AG04449 (cell line): ENCODE measurements around the gene MARCHF4.

Experiments used
- CTCF ChIA-PET: fragments of 350-600 bp; formaldehyde crosslinking; extraction: SDS; loops from one replicate; lab custom pipeline; 2021; ENCODE audit warnings: antibody characterized with exemption; lab: Yijun Ruan, JAX
- POLR2A ChIA-PET: fragments of 400-600, 350-600 bp; formaldehyde crosslinking; extraction: SDS; loops from one replicate; lab custom pipeline; 2020; ENCODE audit warnings: antibody characterized with exemption, inconsistent platforms; lab: Yijun Ruan, JAX
- DNase-seq: peaks from one replicate; pipeline ENCODE4 v3.0.0-alpha.2; 2010; ENCODE audit warnings: low read depth, low spot score
- H3K4me3 ChIP-seq: 2 replicates; pipeline ENCODE4 v1.5.1; 2011; ENCODE audit warnings: low read depth, mild to moderate bottlenecking, control low read depth, low read length
- TF ChIP-seq, protein P1 (sequence below): IDR thresholded peaks from one replicate; pipeline ENCODE4 v1.5.1; 2011; ENCODE audit warnings: mild to moderate bottlenecking, moderate library complexity, low read length, control low read depth, inconsistent platforms; ENCODE audit not compliant: insufficient read depth; ENCODE audit errors: missing control alignments

Gene MARCHF4

DNA sequence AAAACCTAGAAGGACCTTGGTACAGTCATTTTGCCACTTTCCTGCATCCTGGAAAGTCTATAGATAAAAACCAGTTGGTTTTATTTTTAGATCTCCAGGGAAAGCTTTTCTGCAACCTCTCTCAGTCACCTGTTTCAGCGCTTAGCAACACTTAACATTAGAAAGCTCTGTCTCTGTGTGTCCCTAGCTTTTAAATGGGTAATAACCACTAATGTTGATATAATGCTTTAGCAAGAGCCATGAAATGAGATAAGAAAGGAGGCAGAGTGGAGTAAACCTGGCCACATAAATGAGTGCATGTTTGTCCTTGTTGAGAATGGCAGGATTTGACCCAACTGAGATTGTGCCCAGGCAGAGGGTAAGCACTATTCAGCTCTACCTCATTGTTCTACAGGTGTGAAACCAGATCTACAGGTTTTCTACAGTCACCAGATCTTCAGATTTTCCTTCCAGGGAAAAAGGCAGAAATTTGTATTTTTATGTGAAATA is 44.8 kb downstream of the MARCHF4 start:
- ChIA-PET CTCF (interaction anchor here (0.7 to 2.9 kb wide), 6 partner anchors 12 to 154 kb away, joined by 3 to 12 read pairs (median 3); no protein-coding TSS in a partner anchor), POLR2A (no interaction called here)
- no peak overlapping the region for H3K4me3 ChIP-seq
- no peak for DNase-seq
- TF ChIP-seq, protein P1, sequence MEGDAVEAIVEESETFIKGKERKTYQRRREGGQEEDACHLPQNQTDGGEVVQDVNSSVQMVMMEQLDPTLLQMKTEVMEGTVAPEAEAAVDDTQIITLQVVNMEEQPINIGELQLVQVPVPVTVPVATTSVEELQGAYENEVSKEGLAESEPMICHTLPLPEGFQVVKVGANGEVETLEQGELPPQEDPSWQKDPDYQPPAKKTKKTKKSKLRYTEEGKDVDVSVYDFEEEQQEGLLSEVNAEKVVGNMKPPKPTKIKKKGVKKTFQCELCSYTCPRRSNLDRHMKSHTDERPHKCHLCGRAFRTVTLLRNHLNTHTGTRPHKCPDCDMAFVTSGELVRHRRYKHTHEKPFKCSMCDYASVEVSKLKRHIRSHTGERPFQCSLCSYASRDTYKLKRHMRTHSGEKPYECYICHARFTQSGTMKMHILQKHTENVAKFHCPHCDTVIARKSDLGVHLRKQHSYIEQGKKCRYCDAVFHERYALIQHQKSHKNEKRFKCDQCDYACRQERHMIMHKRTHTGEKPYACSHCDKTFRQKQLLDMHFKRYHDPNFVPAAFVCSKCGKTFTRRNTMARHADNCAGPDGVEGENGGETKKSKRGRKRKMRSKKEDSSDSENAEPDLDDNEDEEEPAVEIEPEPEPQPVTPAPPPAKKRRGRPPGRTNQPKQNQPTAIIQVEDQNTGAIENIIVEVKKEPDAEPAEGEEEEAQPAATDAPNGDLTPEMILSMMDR, result no peak
